Measurements from ENCODE around the gene CEP41.

CEP41 gene

DNA sequence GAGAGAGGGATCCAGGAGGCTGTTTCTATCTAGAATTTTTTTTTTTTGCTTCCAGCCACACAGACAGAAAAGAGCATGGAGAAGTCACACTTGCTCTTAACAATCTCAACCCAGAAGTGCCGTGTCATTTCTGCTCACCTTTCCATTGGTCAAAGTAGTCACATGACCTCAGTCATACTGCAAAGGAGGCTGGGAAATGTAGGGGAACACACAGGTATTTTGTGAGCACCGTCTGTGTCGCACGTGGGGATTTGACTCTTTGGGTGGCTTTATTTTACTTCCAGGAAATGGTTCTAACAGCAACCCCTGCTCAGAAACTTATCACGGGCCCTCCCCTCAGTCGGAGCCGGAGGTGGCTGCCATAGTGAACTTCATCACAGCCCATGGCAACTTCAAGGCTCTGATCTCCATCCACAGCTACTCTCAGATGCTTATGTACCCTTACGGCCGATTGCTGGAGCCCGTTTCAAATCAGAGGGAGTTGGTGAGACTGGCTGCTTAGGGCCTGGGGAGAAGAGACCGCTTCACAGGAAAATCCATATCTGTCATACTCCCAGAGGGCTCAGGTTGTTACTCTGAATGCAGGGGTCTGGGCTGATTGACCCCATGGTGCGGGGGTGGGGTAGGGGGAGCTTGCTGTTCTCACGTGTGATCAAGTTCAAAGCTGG, 73.6 kb downstream of the CEP41 start:
- no peak for DNase-seq

GRCh38 chr7:130366564-130366963, 74.3 kb downstream of the CEP41 start:
- DNase-seq, result no peak

- peak; percentile 73 for DNase-seq
These were observed 75.0 kb downstream of the CEP41 start for GRCh38 chr7:130365511-130366441.

DNA sequence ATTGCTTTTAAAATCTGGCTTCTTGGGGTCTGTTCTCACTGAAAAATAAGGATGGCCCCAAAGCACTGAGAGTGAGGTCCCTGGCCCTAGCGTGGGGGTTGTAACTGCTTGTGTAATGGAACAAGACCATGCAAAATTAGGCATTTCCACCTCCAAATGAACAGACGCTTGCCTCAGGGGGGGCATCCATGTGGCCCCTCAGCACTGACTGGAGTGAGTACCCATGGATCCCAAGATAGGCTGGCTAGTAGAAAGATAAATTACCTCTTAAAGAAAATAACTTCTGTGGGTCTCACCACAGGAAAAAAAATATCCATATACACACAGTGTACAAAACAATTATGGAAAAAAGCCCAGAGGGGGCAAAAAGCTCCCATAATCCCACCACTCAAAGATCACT, 75.7 kb downstream of the CEP41 start:
- no peak for DNase-seq

GRCh38 chr7:130364451-130364850, 76.4 kb downstream of the CEP41 start:
- DNase-seq, result no peak

DNA sequence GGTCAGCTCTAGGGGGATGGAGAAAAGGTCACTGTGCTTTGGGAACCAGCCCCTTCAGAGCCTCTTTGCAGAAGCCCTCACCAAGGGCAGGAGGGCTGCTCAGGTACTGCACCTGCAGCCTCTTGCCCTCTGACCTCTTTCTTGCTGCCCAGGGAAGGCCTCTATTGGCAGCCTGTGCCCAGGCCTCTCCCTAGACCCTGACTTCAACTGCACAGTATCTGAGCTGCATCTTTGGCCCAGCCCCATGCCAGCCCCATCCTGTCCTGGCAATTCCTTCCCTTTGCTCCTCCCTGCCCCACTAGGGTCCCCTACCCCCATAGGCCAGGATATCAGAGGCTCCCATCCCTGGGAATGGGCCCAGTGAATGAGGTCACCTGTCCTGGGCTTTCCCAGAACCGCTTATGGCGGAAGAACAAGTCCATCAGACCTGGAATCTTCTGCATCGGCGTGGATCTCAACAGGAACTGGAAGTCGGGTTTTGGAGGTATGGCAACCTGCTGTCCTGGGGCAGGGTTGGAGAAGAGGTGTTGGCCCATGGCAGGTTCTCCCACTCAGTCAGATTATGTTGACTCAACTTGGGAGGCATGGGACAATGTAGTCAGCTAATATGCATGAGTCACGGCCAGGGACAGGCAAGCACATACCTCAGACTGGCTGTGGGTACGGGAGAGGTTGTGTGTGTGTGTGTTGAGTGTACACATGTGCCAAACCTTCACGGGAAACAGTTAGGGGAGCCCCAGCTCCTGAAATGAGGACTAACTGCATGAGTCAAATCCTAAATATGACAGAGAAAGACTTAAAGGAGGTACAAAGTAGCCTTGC, 77.6 kb downstream of the CEP41 start:
- DNase-seq, result no peak

GRCh38 chr7:130362251-130362816, 78.5 kb downstream of the CEP41 start:
- no peak for DNase-seq

- no peak for DNase-seq
These were observed 79.1 kb downstream of the CEP41 start for GRCh38 chr7:130361681-130362080.

DNA sequence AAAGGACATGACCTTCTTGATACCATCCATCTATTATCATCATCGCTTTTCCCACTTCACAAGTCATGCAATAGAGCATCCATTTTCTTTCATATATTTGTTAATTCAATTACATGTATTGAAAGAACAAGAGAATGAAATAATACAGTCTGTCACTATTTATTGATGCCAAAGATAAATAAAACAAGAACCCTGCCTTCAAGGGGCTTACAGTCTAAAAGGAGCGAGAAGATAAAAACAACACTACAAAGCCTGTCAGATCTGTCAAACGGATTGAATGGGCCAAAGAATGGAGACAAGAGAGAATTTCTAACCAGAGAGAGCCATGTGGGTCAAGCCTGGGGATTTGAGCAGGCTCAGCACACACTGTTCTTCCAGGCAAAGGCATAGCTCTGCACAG, 80.3 kb downstream of the CEP41 start:
- DNase-seq, result no peak

DNA sequence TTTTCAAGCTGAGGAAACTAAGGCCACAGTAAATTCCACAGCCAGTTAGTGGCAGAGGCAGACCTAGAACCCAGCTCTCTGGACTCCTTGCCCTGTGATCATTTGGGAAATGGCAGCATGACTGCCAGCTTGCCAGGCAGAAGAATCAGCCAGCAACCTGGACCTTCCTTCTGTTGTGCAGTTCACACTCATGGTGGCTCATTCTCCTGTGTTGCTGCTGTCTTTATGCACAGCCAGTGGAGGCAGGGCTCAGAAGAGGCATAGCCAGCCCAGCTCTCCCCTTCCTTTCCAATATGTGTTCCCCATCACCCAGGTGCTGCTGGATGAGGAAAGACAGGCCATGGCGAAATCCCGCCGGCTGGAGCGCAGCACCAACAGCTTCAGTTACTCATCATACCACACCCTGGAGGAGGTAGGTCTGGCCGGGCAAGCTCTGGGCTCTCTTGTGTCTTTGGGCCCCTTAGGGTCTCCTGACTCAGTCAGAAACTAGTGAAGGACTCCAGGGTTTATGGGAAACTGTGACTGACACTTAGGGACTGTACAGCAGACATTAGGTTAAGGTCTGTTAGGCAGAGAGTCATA, 81.4 kb downstream of the CEP41 start:
- DNase-seq, result no peak

DNA sequence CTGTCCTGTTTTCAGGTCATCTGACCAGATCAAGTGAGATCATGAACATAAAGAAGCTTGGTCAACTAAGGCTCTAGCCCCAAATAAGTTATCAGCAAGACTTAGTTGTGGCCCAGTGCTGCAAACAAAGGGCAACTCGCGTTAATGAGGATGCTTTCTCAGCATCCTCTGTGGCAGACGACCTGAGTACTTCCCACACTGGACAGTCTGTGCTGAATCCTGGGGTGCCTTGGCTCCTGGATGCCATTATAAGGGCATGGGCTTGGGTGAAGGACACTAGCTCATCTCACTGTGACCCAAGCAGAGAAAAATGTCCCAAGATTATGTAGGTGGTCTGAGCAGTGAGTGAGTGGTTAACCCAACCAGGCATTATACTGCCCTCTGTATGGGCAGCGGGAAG, 82.3 kb downstream of the CEP41 start:
- no peak for DNase-seq

DNA sequence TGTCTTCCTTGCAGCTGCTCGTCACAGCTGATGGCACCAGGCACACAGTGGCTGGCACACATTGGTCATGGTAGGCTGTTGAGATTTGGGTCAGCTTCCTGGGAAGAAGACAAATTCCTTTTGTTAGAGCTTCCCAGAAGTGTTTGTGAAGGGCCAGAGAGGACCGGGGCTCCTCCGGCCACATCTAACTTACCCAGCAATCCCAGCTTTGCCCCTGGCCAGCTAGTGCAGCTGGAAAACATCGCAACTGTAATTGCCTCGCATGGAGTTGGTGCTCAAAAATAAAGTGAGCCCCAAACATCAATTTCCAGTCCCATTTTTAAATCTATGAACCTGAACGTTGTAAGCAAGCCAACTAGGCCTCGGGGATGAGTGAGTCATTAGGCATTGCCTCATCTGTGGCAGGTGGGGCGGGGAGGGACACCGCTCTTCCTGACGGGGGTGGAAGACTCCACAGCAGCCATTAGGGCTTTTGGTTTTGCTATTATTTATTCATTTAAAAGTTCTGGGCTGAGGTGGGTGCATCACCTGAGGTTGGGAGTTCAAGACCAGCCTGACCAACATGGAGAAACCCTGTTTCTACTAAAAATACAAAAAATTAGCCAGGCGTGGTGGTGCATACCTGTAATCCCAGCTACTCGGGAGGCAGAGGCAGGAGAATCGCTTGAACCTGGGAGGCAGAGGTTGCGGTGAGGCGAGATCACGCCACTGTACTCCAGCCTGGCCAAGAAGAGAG, 83.8 kb downstream of the CEP41 start:
- peak; percentile 57 for DNase-seq

DNA sequence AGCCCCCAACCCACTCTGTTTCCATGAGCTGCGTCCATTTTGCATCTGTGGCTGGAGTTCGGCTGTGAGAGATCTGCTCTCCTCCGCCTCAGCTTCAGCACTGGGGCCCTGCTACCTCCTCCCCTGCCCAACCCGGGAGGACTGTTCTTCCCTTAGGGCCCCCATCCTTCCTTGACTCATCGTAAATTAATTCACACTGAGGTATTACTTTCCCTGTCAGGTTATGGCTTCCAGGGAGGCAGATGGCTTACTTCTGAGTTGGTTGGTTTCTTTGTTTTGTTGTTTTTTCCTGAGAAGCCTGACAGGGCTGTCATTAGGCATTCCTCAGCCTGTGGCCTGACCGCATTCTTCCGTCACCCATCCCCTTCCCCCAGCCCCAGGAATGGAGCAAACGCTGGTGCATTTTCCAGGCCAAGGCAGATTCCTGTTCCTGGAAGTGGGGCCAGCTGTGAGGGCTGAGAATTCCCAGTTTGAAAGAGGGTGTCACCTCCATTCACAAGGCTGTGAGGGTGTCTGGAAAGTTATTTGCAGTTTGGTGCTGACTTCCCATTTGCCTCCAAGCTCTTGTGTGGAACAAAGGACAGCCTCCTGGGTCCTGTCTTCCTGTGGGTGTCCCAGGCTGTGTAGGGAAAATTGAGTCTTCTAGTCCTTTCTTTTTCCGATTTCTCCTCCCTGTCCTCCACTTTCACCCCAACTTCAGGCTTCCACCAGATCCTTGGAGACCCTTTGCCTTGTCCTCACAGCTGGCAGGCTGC, 84.5 kb downstream of the CEP41 start:
- DNase-seq, result peak; percentile 86

DNA sequence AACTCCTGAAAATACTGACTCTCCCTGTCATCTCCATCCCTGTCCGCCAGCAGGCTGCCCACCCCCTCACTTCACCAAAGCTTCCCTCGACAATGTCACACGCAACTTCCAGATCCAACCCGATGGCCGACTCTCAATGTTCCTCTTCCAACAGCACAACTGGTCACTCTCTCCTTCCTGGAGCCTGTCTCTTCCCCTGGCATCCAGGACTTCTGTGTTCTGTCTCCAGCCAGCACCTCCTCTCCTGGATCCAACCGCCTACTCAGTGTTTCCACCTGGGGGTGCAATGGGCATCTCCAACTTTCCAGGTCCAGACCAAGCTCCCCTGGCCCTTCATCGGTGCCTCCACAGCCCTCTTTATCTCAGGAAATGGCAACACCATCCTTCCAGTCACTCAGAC, 87.6 kb downstream of the CEP41 start:
- no peak for DNase-seq

GRCh38 chr7:130352194-130353074, 88.4 kb downstream of the CEP41 start:
- peak; percentile 87 for DNase-seq

- peak; percentile 75 for DNase-seq
These were observed 89.1 kb downstream of the CEP41 start for GRCh38 chr7:130351791-130352090.

DNA sequence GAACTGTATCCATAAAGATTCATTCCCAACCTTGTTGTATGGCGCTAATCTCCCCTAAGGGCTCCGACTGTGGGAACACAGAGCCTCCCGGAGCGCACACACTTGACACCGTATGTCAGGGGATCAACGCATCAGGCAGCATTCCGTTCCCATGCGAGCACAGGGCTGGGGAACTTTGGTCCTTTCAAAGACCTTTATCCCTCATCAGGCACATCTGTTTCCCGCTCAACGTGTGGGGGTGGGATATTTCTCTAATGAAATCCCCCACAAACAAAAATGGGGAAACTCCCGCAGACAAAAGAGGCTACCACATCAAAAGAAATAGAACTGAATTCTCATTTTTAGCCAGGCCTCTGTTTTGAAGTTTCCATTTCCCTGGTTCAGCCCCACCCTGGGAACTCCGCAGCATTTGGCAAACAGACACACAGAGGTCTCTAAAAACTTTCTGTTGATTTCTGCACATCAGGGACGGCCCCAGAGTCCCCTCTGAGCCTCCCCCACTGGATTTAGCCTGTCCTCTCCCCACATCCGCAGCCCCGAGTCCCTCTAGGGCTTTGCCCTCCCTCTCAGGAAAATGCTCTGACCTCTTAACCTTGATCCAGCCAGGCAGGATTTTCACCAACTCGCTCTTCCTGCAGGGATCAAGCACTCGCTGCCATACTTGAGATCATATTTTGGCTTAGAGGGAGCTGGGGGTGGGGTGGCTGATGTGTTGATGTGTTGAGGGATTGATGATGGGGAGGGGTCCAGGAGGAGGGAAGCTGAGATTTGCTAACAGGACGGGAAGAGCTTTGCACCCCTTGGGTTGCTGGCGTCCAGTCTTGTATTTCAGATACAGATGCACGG, 89.6 kb downstream of the CEP41 start:
- no peak for DNase-seq

- peak; percentile 61 for DNase-seq
These were observed 90.7 kb downstream of the CEP41 start for GRCh38 chr7:130349911-130350782.

Measured in retina (tissue), 1 donor.